GM12878 (cell line): ENCODE data around the gene PPP2R3B. TPM values are rescaled to one million over a fixed set of nuclear protein-coding genes. Genes with fewer than 3 reads are reported as not detected.
A peak's percentile ranks its signal among the peaks of the same experiment; 100 is the strongest.

Source experiments
- ATAC-seq: fragments of 200-7000 bp; cut with Tn5 transposase; 3 replicates; pipeline ENCODE4 v1.9.1; 2020; ENCODE audit warnings: mild to moderate bottlenecking, moderate library complexity
- BruUV-seq: library from RNA; stranded (reverse); fragments of 400-500 nt; replicated peaks from 2 replicates; lab custom pipeline; 2021; lab: Mats Ljungman, UMichigan
- CTCF ChIA-PET: fragments of 300-600 bp; sonication (Branson Sonifier 250); formaldehyde crosslinking; extraction: SDS; loops from one replicate; lab custom pipeline; 2021; ENCODE audit warnings: inconsistent platforms; lab: Yijun Ruan, JAX
- POLR2A ChIA-PET: fragments of 350-600 bp; formaldehyde crosslinking; extraction: SDS; loops from one replicate; lab custom pipeline; 2021; ENCODE audit warnings: inconsistent platforms; lab: Charles Lee
- RAD21 ChIA-PET: fragments of 300-600 bp; sonication (Branson Sonifier 250); formaldehyde crosslinking; loops from one replicate; lab custom pipeline; 2023; ENCODE audit warnings: antibody characterized with exemption; ENCODE audit not compliant: unreplicated experiment; lab: Charles Lee
- SMC1A ChIA-PET: fragments of 300-600 bp; sonication (Branson Sonifier 250); formaldehyde crosslinking; loops from one replicate; lab custom pipeline; 2023; ENCODE audit not compliant: unreplicated experiment, uncharacterized antibody; lab: Charles Lee
- DNase-seq: peaks from one replicate; pipeline ENCODE4 v3.0.0-alpha.2; 2011; ENCODE audit warnings: low read depth, low spot score
- FAIRE-seq: peaks from 3 replicates; lab custom pipeline; 2011; peaks lifted over from hg19 to GRCh38; lab: Jason Lieb, UNC
- H2AFZ ChIP-seq: 2 replicates; pipeline ENCODE4 v1.6.0; 2011; ENCODE audit warnings: low read depth, low read length, control low read depth; ENCODE audit not compliant: control insufficient read depth
- H3K27ac ChIP-seq: 2 replicates; pipeline ENCODE4 v1.5.1; 2011; ENCODE audit warnings: control low read depth; ENCODE audit not compliant: control insufficient read depth, insufficient read depth
- H3K27me3 ChIP-seq, 2 experiments: replicated peaks in 1 of 2; 2 replicates each; pipeline versions ENCODE4 v1.6.0 to v1.6.1; 2011; ENCODE audit warnings: low read length in 1 of 2; ENCODE audit not compliant: control insufficient read depth in 2 of 2, insufficient read depth in 2 of 2
- H3K36me3 ChIP-seq, 2 experiments: 2 replicates each; pipeline ENCODE4 v1.5.1; 2011; ENCODE audit warnings: low read length in 1 of 2; ENCODE audit not compliant: control insufficient read depth in 2 of 2, insufficient read depth in 2 of 2
- H3K4me1 ChIP-seq: 2 replicates; pipeline ENCODE4 v1.6.1; 2011; ENCODE audit warnings: mild to moderate bottlenecking, low read length, moderate library complexity, mixed read lengths; ENCODE audit not compliant: control insufficient read depth, insufficient read depth
- H3K4me2 ChIP-seq: 2 replicates; pipeline ENCODE4 v1.6.0; 2011; ENCODE audit warnings: control low read depth; ENCODE audit not compliant: control insufficient read depth, insufficient read depth
- H3K4me3 ChIP-seq: fragments of 200-600 bp; sonication (generic); 2 replicates; pipeline ENCODE4 v1.5.1; 2016
- H3K79me2 ChIP-seq: 2 replicates; pipeline ENCODE4 v1.6.0; 2011; ENCODE audit warnings: low read length; ENCODE audit not compliant: control insufficient read depth, insufficient read depth
- H3K9ac ChIP-seq: 2 replicates; pipeline ENCODE4 v1.8.0; 2011; ENCODE audit warnings: low read length, control low read depth, mixed read lengths; ENCODE audit not compliant: control insufficient read depth, insufficient read depth
- H3K9me3 ChIP-seq: replicated peaks from 3 replicates; pipeline ENCODE4 v1.5.1; 2011; ENCODE audit warnings: mild to moderate bottlenecking, low read length; ENCODE audit not compliant: control insufficient read depth, insufficient read depth
- H4K20me1 ChIP-seq: 2 replicates; pipeline ENCODE4 v1.6.0; 2011; ENCODE audit not compliant: control insufficient read depth, insufficient read depth
- ASH2L ChIP-seq: fragments of 300-600, 200-600 bp; sonication (generic); IDR thresholded peaks from 2 replicates; pipeline ENCODE4 v1.6.1; 2017; ENCODE audit warnings: low read depth, mild to moderate bottlenecking, borderline replicate concordance
- BCL11A ChIP-seq: IDR thresholded peaks from 2 replicates; pipeline ENCODE4 v1.6.1; 2011; ENCODE audit warnings: low read depth, low read length
- BMI1 ChIP-seq: fragments of 450-650 bp; IDR thresholded peaks from 2 replicates; pipeline ENCODE4 v1.6.1; 2016; ENCODE audit warnings: mild to moderate bottlenecking, moderate library complexity, borderline replicate concordance
- EED ChIP-seq: sonication (generic); IDR thresholded peaks from 2 replicates; pipeline ENCODE4 v1.6.1; 2016; ENCODE audit warnings: antibody characterized with exemption, low read depth
- HDAC6 ChIP-seq: fragments of 200-600 bp; sonication (generic); IDR thresholded peaks from one replicate; pipeline ENCODE4 v1.8.0; 2017; ENCODE audit warnings: antibody characterized with exemption; ENCODE audit not compliant: unreplicated experiment
- MLLT1 ChIP-seq: fragments of 450-650 bp; IDR thresholded peaks from 2 replicates; pipeline ENCODE4 v1.6.1; 2016; ENCODE audit warnings: mild to moderate bottlenecking
- NBN ChIP-seq: fragments of 450-650 bp; IDR thresholded peaks from 2 replicates; pipeline ENCODE4 v1.6.1; 2016
- PBX3 ChIP-seq: IDR thresholded peaks from 2 replicates; pipeline ENCODE4 v1.6.1; 2011; ENCODE audit warnings: mild to moderate bottlenecking, low read depth, low read length, moderate library complexity; ENCODE audit not compliant: insufficient replicate concordance
- POLR2A ChIP-seq: IDR thresholded peaks from 2 replicates; pipeline ENCODE4 v1.6.1; 2011; ENCODE audit warnings: low read depth, mild to moderate bottlenecking, low read length
- RELA ChIP-seq: fragments of 450-650 bp; IDR thresholded peaks from 2 replicates; pipeline ENCODE4 v1.8.0; 2014; ENCODE audit warnings: borderline replicate concordance; ENCODE audit not compliant: partially characterized antibody
- SMAD1 ChIP-seq: fragments of 450-650 bp; IDR thresholded peaks from 2 replicates; pipeline ENCODE4 v1.6.1; 2018; ENCODE audit warnings: mild to moderate bottlenecking, low read depth; ENCODE audit not compliant: partially characterized antibody
- SREBF2 ChIP-seq: IDR thresholded peaks from 2 replicates; pipeline ENCODE4 v1.6.1; 2012; ENCODE audit warnings: mild to moderate bottlenecking, low read length
- SUPT20H ChIP-seq: IDR thresholded peaks from 2 replicates; pipeline ENCODE4 v1.6.1; 2011; ENCODE audit warnings: low read depth, mild to moderate bottlenecking, low read length, moderate library complexity, borderline replicate concordance; ENCODE audit not compliant: control insufficient read depth
- TAF1 ChIP-seq: IDR thresholded peaks from 2 replicates; pipeline ENCODE4 v1.6.1; 2011; ENCODE audit warnings: mild to moderate bottlenecking, low read depth, low read length, borderline replicate concordance
- ZBED1 ChIP-seq: IDR thresholded peaks from 2 replicates; pipeline ENCODE4 v1.6.1; 2016; ENCODE audit warnings: borderline replicate concordance
- WGBS: methylation state at CpG from one replicate; pipeline ENCODE4 v1.1.6; 2016; ENCODE audit warnings: low lambda C conversion rate; ENCODE audit not compliant: insufficient replicate concordance, insufficient coverage; ENCODE audit errors: missing lambda C conversion rate; 5-methylcytosine and 5-hydroxymethylcytosine counted together
- in situ Hi-C: fragments of 300-500 bp; cut with MboI; formaldehyde crosslinking; loops from 9 replicates; pipeline ENCODE4 v1.14.3; 2018; ENCODE audit warnings: mixed read lengths
- intact Hi-C: fragments of 100-400 bp; cut with micrococcal nuclease; formaldehyde crosslinking; loops from one replicate; pipeline ENCODE4 v1.14.2; 2022; ENCODE audit not compliant: unreplicated experiment
- polyA plus RNA-seq, 11 experiments: library from polyadenylated mRNA; depleted of rRNA in 4 of 11; unstranded in 6 of 11; stranded (reverse) in 5 of 11; fragments of >200 nt; fragmentation: Nextera tagmentation in 4 of 11; fragmentation: Illumina TruSeq in 1 of 11; extraction: Ambion mirVana in 4 of 11; extraction: Trizol in 1 of 11; gene quantifications; 1 replicate in 1 of 11; 2 replicates in 10 of 11; pipeline versions ENCODE4 v1.2.1 to v1.2.3, GENCODE V29; 2011 to 2016; ENCODE audit warnings: inconsistent platforms in 2 of 11, missing spikeins in 2 of 11, low read depth in 1 of 11
- total RNA-seq, 4 experiments: library from RNA; depleted of rRNA in 3 of 4; stranded (reverse); fragments of >200 nt in 3 of 4; fragmentation: Illumina TruSeq in 1 of 4; extraction: Trizol in 1 of 4; gene quantifications; 2 replicates each; pipeline versions ENCODE4 v1.2.1 to v1.2.3, GENCODE V29; 2013 to 2021

The PPP2R3B gene
- total and polyA plus RNA-seq, 10 of the 15 experiments (the other 5 are each of a cell fraction or from before 2014, with no cell fraction given) = 0.11 to 34.3 (median 9.7) TPM; not detected in 1

GRCh38 chrX:292900-293897 lies 93.5 kb downstream of the PPP2R3B start:
- POLR2A ChIA-PET = no interaction called here
- RAD21 ChIA-PET = no interaction called here

GRCh38 chrX:291411-291901 lies 95.3 kb downstream of the PPP2R3B start:
- Histone ChIP-seq H4K20me1 (no peaks in the 10 kb centered on the region), H3K27me3 (no peaks in the 10 kb centered on the region), H2AFZ (no peak overlapping the region), H3K9ac (no peak overlapping the region), H3K27ac (no peak overlapping the region), H3K79me2 (no peaks in the 10 kb centered on the region)
- no TSS peak for BruUV-seq
- no peak for ATAC-seq
- TF ChIP-seq SREBF2 (no peak), MLLT1 (no peak), ZBED1 (no peak), BCL11A (no peak), SMAD1 (no peak), TAF1 (no peak), EED (no peak), NBN (no peak), ASH2L (no peak), SUPT20H (no peak), BMI1 (no peak), PBX3 (no peak), HDAC6 (no peak)
- TF ChIP-seq, all 136 proteins: peak for 0
- ChIA-PET POLR2A (no interaction called here), RAD21 (no interaction called here), CTCF (no interaction called here), SMC1A (no interaction called here)
- H3K4me2 ChIP-seq = no peak overlapping the region
- DNase-seq = no peak
- intact Hi-C loops = no loop called here
- no peak overlapping the region for H3K4me3 ChIP-seq
- H3K9me3 ChIP-seq = peaks cover 1% of the 10 kb centered on the region; the same call in 1 of the 3 replicates
- WGBS = over 99% methylated on average over 26 of the region's 29 CpGs
- in situ Hi-C loops = no loop called here
- FAIRE-seq = no peak
- no peaks in the 10 kb centered on the region for H3K4me1 ChIP-seq
- H3K36me3 ChIP-seq = peaks cover 16 to 20% of the 10 kb centered on the region in 2 experiments; a peak in 3 of 4 replicates

More at GRCh38 chrX:292900-293897, 93.5 kb downstream of the PPP2R3B start:
- Histone ChIP-seq H3K4me3 (no peak overlapping the region), H3K4me2 (no peak overlapping the region), H3K27me3 (no peaks in the 10 kb centered on the region), H3K9ac (no peak overlapping the region), H3K79me2 (no peaks in the 10 kb centered on the region), H3K27ac (no peak overlapping the region), H4K20me1 (no peaks in the 10 kb centered on the region), H3K36me3 (peaks cover 16 to 17% of the 10 kb centered on the region in 2 experiments; a peak in 3 of 4 replicates), H2AFZ (no peak overlapping the region), H3K4me1 (no peaks in the 10 kb centered on the region), H3K9me3 (peaks cover 1% of the 10 kb centered on the region; the same call in 1 of the 3 replicates)
- TSS peak; percentile 79 for BruUV-seq
- 97% methylated on average over 47 of the region's 47 CpGs for WGBS
- intact Hi-C loops = no loop called here
- FAIRE-seq (no peak), DNase-seq (no peak), ATAC-seq (no peak)
- ChIA-PET CTCF (no interaction called here), SMC1A (no interaction called here)
- TF ChIP-seq POLR2A = 0 out of 2 replicates have a peak, but pooled peaks have one; percentile 24
- no peak for TF ChIP-seq RELA
- in situ Hi-C loops = no loop called here
